K562 (cell line): ENCODE measurements around the gene BNIPL. TPM values are rescaled to one million over a fixed set of nuclear protein-coding genes. Genes with fewer than 3 reads are reported as not detected.

ENCODE experiments used
- CHD1 ChIP-seq: fragments of 200-600 bp; sonication (generic); IDR thresholded peaks from one replicate; pipeline ENCODE4 v1.6.1; 2012; ENCODE audit warnings: mild to moderate bottlenecking, moderate library complexity, low read length, inconsistent platforms
- FIP1L1 ChIP-seq: fragments of 200-400 bp; formaldehyde crosslinking; IDR thresholded peaks from 2 replicates; pipeline ENCODE4 v1.6.1; 2018; ENCODE audit warnings: mild to moderate bottlenecking, low read depth, low read length; ENCODE audit not compliant: poor library complexity, severe bottlenecking
- KDM1A ChIP-seq, 2 experiments: fragments of 450-650 bp; IDR thresholded peaks; 2 replicates each; pipeline ENCODE4 v1.6.1; 2016; ENCODE audit warnings: mild to moderate bottlenecking in 2 of 2
- MAZ ChIP-seq, 2 experiments: fragments of 450-650 bp in 1 of 2; sonication (generic) in 1 of 2; formaldehyde crosslinking; IDR thresholded peaks in 1 of 2; conservative IDR thresholded peaks in 1 of 2; 2 replicates each; pipeline versions ENCODE4 v1.4.0 to v1.5.0; 2020; ENCODE audit warnings: mild to moderate bottlenecking in 1 of 2, missing genetic modification reagents in 1 of 2
- POLR2AphosphoS5 ChIP-seq: IDR thresholded peaks from 2 replicates; pipeline ENCODE4 v1.6.1; 2011; ENCODE audit warnings: mild to moderate bottlenecking, low read depth, low read length, moderate library complexity; ENCODE audit not compliant: control insufficient read depth, insufficient read depth
- PRMT5 ChIP-seq: sonication (generic); formaldehyde crosslinking; IDR thresholded peaks from 2 replicates; pipeline ENCODE4 v1.5.0; 2020; ENCODE audit warnings: missing genetic modification reagents
- TAF7 ChIP-seq: fragments of 450-650 bp; IDR thresholded peaks from 2 replicates; pipeline ENCODE4 v1.6.1; 2016; ENCODE audit warnings: missing genetic modification characterization, missing compliant biosample characterization
- ZFP30 ChIP-seq: fragments of 250-450 bp; sonication (Bioruptor Pico); IDR thresholded peaks from 2 replicates; pipeline ENCODE4 v1.8.0; 2022; ENCODE audit warnings: moderate library complexity, mild to moderate bottlenecking, inconsistent platforms, borderline replicate concordance
- ZNF445 ChIP-seq: fragments of 250-450 bp; sonication (Bioruptor Pico); IDR thresholded peaks from 2 replicates; pipeline ENCODE4 v1.4.0; 2020; ENCODE audit warnings: low read depth, mild to moderate bottlenecking, moderate library complexity
- ZNF507 ChIP-seq: conservative IDR thresholded peaks from 2 replicates; pipeline ENCODE4 v1.6.1; 2017; ENCODE audit warnings: missing genetic modification characterization, missing compliant biosample characterization
- polyA plus RNA-seq, 8 experiments: library from polyadenylated mRNA; depleted of rRNA in 4 of 8; stranded (reverse) in 5 of 8; unstranded in 3 of 8; fragments of >200 nt; fragmentation: Nextera tagmentation in 2 of 8; fragmentation: Illumina TruSeq in 1 of 8; extraction: Ambion mirVana in 2 of 8; extraction: Trizol in 1 of 8; gene quantifications; 2 replicates each; pipeline versions ENCODE4 v1.2.1 to v1.2.3, GENCODE V29; 2011 to 2014; ENCODE audit warnings: inconsistent platforms in 1 of 8, missing spikeins in 1 of 8
- total RNA-seq, 7 experiments: library from RNA; depleted of rRNA in 6 of 7; stranded (reverse); fragments of >200 nt in 6 of 7; fragmentation: Illumina TruSeq in 2 of 7; extraction: Trizol in 2 of 7; gene quantifications; 2 replicates each; pipeline versions ENCODE4 v1.2.1 to v1.2.3, GENCODE V29; 2011 to 2021; ENCODE audit warnings: low replicate concordance in 1 of 7
- TF ChIP-seq, protein P1 (sequence below): fragments of 450-650 bp; IDR thresholded peaks from 2 replicates; pipeline ENCODE4 v1.6.1; 2017; ENCODE audit warnings: antibody characterized with exemption, mild to moderate bottlenecking
- TF ChIP-seq, protein P2 (sequence below), 2 experiments: IDR thresholded peaks; 2 replicates each; pipeline ENCODE4 v1.6.1; 2012; ENCODE audit warnings: improper control_type of control experiment in 2 of 2, low read depth in 2 of 2, low read length in 2 of 2, borderline replicate concordance in 1 of 2
- TF ChIP-seq, protein P3 (sequence below), 2 experiments: fragments of 450-650 bp; IDR thresholded peaks; 2 replicates each; pipeline ENCODE4 v1.6.1; 2018; ENCODE audit warnings: mild to moderate bottlenecking in 2 of 2, low read depth in 1 of 2; ENCODE audit not compliant: partially characterized antibody in 2 of 2
- TF ChIP-seq, protein P4 (sequence below): sonication (generic); formaldehyde crosslinking; IDR thresholded peaks from 2 replicates; pipeline ENCODE4 v1.8.0; 2022; ENCODE audit warnings: missing genetic modification reagents, mild to moderate bottlenecking, moderate library complexity, borderline replicate concordance

The BNIPL gene
- total and polyA plus RNA-seq, 9 of the 15 experiments (the other 6 are each of a cell fraction or from before 2014, with no cell fraction given), result 0.08 to 1.4 (median 0.68) TPM

DNA sequence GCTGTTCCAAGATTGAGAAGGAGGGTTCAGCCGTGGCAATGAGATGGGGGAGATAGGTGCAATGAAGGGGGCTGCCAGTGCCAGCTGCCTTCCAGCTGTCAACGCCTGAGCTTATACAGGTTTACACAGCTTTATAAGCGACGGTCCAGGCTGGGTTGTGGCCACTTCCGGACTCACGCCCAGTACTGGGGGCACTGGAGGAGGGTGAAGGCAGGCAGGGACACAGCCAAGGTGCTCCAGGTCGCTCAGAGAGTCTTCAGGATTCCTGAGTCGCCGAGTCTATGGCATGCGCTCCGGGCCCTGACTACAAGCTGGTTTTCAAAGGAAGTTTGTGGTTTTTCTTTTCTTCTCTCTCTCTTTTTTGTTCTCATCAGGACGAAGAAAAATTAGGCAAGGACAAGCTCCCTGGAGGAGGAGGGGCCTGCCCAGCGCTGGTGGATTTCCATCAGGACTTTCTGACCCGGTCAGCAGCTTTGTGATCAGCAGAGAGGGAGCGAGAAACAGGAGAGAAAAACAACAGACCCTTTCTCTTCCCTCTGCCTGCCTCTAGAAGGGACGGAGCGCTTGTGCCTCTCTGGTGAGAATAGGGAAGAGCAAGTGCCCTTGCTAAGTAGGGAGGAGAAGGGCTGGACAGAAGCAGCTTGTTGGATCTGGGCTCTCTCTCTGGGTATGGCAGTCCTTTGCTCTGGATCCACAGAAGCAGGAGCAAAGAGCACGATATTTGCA lies 29.9 kb upstream of the BNIPL start, which contains the start of gene MINDY1 (continued):
- TF ChIP-seq ZNF445 (CRISPR knock-in tag) (no peak), PRMT5 (CRISPR knock-in tag) (no peak), TAF7 (tag) (no peak), CHD1 (no peak), KDM1A (IDR thresholded peaks at IDR 0.05) (no peak), FIP1L1 (no peak), MAZ (CRISPR knock-in tag; conservative IDR thresholded peaks at IDR 0.05 in 1 of 2, IDR thresholded peaks at IDR 0.05 in 1 of 2) (peak in 1 of 2 experiments; percentile 53; a peak in 1 of 4 replicates), ZFP30 (CRISPR knock-in tag) (no peak), POLR2AphosphoS5 (peak; percentile 53; the same call in 1 of the 2 replicates), ZNF507 (tag) (no peak)
- TF ChIP-seq, protein P1, sequence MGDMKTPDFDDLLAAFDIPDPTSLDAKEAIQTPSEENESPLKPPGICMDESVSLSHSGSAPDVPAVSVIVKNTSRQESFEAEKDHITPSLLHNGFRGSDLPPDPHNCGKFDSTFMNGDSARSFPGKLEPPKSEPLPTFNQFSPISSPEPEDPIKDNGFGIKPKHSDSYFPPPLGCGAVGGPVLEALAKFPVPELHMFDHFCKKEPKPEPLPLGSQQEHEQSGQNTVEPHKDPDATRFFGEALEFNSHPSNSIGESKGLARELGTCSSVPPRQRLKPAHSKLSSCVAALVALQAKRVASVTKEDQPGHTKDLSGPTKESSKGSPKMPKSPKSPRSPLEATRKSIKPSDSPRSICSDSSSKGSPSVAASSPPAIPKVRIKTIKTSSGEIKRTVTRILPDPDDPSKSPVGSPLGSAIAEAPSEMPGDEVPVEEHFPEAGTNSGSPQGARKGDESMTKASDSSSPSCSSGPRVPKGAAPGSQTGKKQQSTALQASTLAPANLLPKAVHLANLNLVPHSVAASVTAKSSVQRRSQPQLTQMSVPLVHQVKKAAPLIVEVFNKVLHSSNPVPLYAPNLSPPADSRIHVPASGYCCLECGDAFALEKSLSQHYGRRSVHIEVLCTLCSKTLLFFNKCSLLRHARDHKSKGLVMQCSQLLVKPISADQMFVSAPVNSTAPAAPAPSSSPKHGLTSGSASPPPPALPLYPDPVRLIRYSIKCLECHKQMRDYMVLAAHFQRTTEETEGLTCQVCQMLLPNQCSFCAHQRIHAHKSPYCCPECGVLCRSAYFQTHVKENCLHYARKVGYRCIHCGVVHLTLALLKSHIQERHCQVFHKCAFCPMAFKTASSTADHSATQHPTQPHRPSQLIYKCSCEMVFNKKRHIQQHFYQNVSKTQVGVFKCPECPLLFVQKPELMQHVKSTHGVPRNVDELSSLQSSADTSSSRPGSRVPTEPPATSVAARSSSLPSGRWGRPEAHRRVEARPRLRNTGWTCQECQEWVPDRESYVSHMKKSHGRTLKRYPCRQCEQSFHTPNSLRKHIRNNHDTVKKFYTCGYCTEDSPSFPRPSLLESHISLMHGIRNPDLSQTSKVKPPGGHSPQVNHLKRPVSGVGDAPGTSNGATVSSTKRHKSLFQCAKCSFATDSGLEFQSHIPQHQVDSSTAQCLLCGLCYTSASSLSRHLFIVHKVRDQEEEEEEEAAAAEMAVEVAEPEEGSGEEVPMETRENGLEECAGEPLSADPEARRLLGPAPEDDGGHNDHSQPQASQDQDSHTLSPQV, result 0 out of 2 replicates have a peak, but pooled peaks have one; percentile 61
- TF ChIP-seq, protein P2, sequence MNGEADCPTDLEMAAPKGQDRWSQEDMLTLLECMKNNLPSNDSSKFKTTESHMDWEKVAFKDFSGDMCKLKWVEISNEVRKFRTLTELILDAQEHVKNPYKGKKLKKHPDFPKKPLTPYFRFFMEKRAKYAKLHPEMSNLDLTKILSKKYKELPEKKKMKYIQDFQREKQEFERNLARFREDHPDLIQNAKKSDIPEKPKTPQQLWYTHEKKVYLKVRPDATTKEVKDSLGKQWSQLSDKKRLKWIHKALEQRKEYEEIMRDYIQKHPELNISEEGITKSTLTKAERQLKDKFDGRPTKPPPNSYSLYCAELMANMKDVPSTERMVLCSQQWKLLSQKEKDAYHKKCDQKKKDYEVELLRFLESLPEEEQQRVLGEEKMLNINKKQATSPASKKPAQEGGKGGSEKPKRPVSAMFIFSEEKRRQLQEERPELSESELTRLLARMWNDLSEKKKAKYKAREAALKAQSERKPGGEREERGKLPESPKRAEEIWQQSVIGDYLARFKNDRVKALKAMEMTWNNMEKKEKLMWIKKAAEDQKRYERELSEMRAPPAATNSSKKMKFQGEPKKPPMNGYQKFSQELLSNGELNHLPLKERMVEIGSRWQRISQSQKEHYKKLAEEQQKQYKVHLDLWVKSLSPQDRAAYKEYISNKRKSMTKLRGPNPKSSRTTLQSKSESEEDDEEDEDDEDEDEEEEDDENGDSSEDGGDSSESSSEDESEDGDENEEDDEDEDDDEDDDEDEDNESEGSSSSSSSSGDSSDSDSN (IDR thresholded peaks at IDR 0.05; ENCODE audit: borderline replicate concordance in 1 of 2, low read depth in 2 of 2, low read length in 2 of 2), result 0 out of 4 replicates have a peak, but pooled peaks have one; percentile 23 to 68
- TF ChIP-seq, protein P3, sequence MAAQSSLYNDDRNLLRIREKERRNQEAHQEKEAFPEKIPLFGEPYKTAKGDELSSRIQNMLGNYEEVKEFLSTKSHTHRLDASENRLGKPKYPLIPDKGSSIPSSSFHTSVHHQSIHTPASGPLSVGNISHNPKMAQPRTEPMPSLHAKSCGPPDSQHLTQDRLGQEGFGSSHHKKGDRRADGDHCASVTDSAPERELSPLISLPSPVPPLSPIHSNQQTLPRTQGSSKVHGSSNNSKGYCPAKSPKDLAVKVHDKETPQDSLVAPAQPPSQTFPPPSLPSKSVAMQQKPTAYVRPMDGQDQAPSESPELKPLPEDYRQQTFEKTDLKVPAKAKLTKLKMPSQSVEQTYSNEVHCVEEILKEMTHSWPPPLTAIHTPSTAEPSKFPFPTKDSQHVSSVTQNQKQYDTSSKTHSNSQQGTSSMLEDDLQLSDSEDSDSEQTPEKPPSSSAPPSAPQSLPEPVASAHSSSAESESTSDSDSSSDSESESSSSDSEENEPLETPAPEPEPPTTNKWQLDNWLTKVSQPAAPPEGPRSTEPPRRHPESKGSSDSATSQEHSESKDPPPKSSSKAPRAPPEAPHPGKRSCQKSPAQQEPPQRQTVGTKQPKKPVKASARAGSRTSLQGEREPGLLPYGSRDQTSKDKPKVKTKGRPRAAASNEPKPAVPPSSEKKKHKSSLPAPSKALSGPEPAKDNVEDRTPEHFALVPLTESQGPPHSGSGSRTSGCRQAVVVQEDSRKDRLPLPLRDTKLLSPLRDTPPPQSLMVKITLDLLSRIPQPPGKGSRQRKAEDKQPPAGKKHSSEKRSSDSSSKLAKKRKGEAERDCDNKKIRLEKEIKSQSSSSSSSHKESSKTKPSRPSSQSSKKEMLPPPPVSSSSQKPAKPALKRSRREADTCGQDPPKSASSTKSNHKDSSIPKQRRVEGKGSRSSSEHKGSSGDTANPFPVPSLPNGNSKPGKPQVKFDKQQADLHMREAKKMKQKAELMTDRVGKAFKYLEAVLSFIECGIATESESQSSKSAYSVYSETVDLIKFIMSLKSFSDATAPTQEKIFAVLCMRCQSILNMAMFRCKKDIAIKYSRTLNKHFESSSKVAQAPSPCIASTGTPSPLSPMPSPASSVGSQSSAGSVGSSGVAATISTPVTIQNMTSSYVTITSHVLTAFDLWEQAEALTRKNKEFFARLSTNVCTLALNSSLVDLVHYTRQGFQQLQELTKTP (IDR thresholded peaks at IDR 0.05; ENCODE audit: low read depth in 1 of 2, partially characterized antibody in 2 of 2), result peak in 1 of 2 experiments; percentile 27
- TF ChIP-seq, protein P4, sequence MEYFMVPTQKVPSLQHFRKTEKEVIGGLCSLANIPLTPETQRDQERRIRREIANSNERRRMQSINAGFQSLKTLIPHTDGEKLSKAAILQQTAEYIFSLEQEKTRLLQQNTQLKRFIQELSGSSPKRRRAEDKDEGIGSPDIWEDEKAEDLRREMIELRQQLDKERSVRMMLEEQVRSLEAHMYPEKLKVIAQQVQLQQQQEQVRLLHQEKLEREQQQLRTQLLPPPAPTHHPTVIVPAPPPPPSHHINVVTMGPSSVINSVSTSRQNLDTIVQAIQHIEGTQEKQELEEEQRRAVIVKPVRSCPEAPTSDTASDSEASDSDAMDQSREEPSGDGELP (CRISPR knock-in tag), result peak; percentile 70
